K562 (cell line): ENCODE results near the gene CMTM1. TPM values are rescaled to one million over a fixed set of nuclear protein-coding genes. Genes with fewer than 3 reads are reported as not detected.

ENCODE experiments used
- ATF1 ChIP-seq, 2 experiments: fragments of 450-650 bp in 1 of 2; IDR thresholded peaks; 2 replicates each; pipeline ENCODE4 v1.6.1; 2016; ENCODE audit warnings: missing compliant biosample characterization in 1 of 2, missing genetic modification characterization in 1 of 2
- BDP1 ChIP-seq: IDR thresholded peaks from 3 replicates; pipeline ENCODE4 v1.6.1; 2011; ENCODE audit not compliant: insufficient read length, insufficient read depth
- CC2D1A ChIP-seq: fragments of 450-650 bp; IDR thresholded peaks from 2 replicates; pipeline ENCODE4 v1.6.1; 2017; ENCODE audit warnings: mild to moderate bottlenecking
- CLOCK ChIP-seq: fragments of 250-450 bp; sonication (Bioruptor Pico); IDR thresholded peaks from 2 replicates; pipeline ENCODE4 v1.4.0; 2020; ENCODE audit warnings: mild to moderate bottlenecking, moderate library complexity, borderline replicate concordance
- ERF ChIP-seq: fragments of 450-650 bp; formaldehyde crosslinking; IDR thresholded peaks from 2 replicates; pipeline ENCODE4 v1.4.0; 2020; ENCODE audit warnings: mild to moderate bottlenecking, mixed read lengths
- FOXO4 ChIP-seq: fragments of 450-650 bp; formaldehyde crosslinking; IDR thresholded peaks from 2 replicates; pipeline ENCODE4 v1.4.0; 2020; ENCODE audit warnings: mild to moderate bottlenecking, moderate library complexity
- HNRNPK ChIP-seq: fragments of 200-400 bp; formaldehyde crosslinking; IDR thresholded peaks from one replicate; pipeline ENCODE4 v1.6.1; 2018; ENCODE audit warnings: mild to moderate bottlenecking, low read depth, low read length; ENCODE audit not compliant: poor library complexity, severe bottlenecking
- HOXB6 ChIP-seq: fragments of 250-450 bp; sonication (Bioruptor Pico); IDR thresholded peaks from 2 replicates; pipeline ENCODE4 v1.5.1; 2022; ENCODE audit warnings: mild to moderate bottlenecking, borderline replicate concordance
- KDM1A ChIP-seq, 2 experiments: fragments of 450-650 bp; IDR thresholded peaks; 2 replicates each; pipeline ENCODE4 v1.6.1; 2016; ENCODE audit warnings: mild to moderate bottlenecking in 2 of 2
- MAFG ChIP-seq: fragments of 450-650 bp; conservative IDR thresholded peaks from 2 replicates; pipeline ENCODE4 v1.6.1; 2016; ENCODE audit warnings: missing genetic modification characterization, missing compliant biosample characterization
- MCM5 ChIP-seq: fragments of 450-650 bp; IDR thresholded peaks from 2 replicates; pipeline ENCODE4 v1.6.1; 2016; ENCODE audit warnings: low read depth
- RAD21 ChIP-seq, 2 experiments: fragments of 250-450 bp in 1 of 2; fragments of 450-650 bp in 1 of 2; sonication (Bioruptor Pico) in 1 of 2; formaldehyde crosslinking in 1 of 2; IDR thresholded peaks in 1 of 2; conservative IDR thresholded peaks in 1 of 2; 2 replicates each; pipeline versions ENCODE4 v1.4.0 to v1.8.0; 2020 to 2022; ENCODE audit warnings: mild to moderate bottlenecking in 2 of 2, moderate library complexity in 1 of 2
- RB1 ChIP-seq: fragments of 450-650 bp; IDR thresholded peaks from 2 replicates; pipeline ENCODE4 v1.6.1; 2017; ENCODE audit warnings: low read depth, mild to moderate bottlenecking
- SAFB ChIP-seq: fragments of 200-400 bp; formaldehyde crosslinking; IDR thresholded peaks from 2 replicates; pipeline ENCODE4 v1.6.1; 2017; ENCODE audit warnings: low read depth, low read length, borderline replicate concordance
- SMAD2 ChIP-seq: fragments of 150-350 bp; IDR thresholded peaks from 2 replicates; pipeline ENCODE4 v1.6.1; 2014; ENCODE audit warnings: low read depth, mild to moderate bottlenecking, low read length
- SP1 ChIP-seq: sonication (generic); formaldehyde crosslinking; IDR thresholded peaks from 2 replicates; pipeline ENCODE4 v1.8.1; 2022; ENCODE audit warnings: mild to moderate bottlenecking, missing genetic modification reagents
- XRCC4 ChIP-seq: IDR thresholded peaks from one replicate; pipeline ENCODE4 v1.6.1; 2011; ENCODE audit not compliant: insufficient read depth, insufficient read length; ENCODE audit errors: extremely low read depth
- ZNF174 ChIP-seq: fragments of 250-450 bp; sonication (Bioruptor Pico); IDR thresholded peaks from 2 replicates; pipeline ENCODE4 v1.4.0; 2020; ENCODE audit warnings: mild to moderate bottlenecking
- polyA plus RNA-seq, 8 experiments: library from polyadenylated mRNA; depleted of rRNA in 4 of 8; stranded (reverse) in 5 of 8; unstranded in 3 of 8; fragments of >200 nt; fragmentation: Nextera tagmentation in 2 of 8; fragmentation: Illumina TruSeq in 1 of 8; extraction: Ambion mirVana in 2 of 8; extraction: Trizol in 1 of 8; gene quantifications; 2 replicates each; pipeline versions ENCODE4 v1.2.1 to v1.2.3, GENCODE V29; 2011 to 2014; ENCODE audit warnings: inconsistent platforms in 1 of 8, missing spikeins in 1 of 8
- total RNA-seq, 7 experiments: library from RNA; depleted of rRNA in 6 of 7; stranded (reverse); fragments of >200 nt in 6 of 7; fragmentation: Illumina TruSeq in 2 of 7; extraction: Trizol in 2 of 7; gene quantifications; 2 replicates each; pipeline versions ENCODE4 v1.2.1 to v1.2.3, GENCODE V29; 2011 to 2021; ENCODE audit warnings: low replicate concordance in 1 of 7
- TF ChIP-seq, protein P1 (sequence below), 2 experiments: IDR thresholded peaks; 2 replicates each; pipeline ENCODE4 v1.6.1; 2012; ENCODE audit warnings: improper control_type of control experiment in 2 of 2, low read depth in 2 of 2, low read length in 2 of 2, borderline replicate concordance in 1 of 2
- TF ChIP-seq, protein P2 (sequence below): fragments of 450-650 bp; IDR thresholded peaks from 2 replicates; pipeline ENCODE4 v1.6.1; 2016; ENCODE audit warnings: borderline replicate concordance

Gene CMTM1
- total and polyA plus RNA-seq, 9 of the 15 experiments (the other 6 are each of a cell fraction or from before 2014, with no cell fraction given): 0.25 to 2.6 (median 1.1) TPM; not detected in 2

- peak; percentile 56; the same call in 1 of the 2 replicates for TF ChIP-seq RB1
- no peak for TF ChIP-seq SAFB
- TF ChIP-seq CLOCK: no peak
- TF ChIP-seq RAD21 (CRISPR knock-in tag; conservative IDR thresholded peaks at IDR 0.05 in 1 of 2, IDR thresholded peaks at IDR 0.05 in 1 of 2): peak; percentile 97 to 98
- TF ChIP-seq BDP1: no peak
- TF ChIP-seq FOXO4 (CRISPR knock-in tag): no peak
- no peak for TF ChIP-seq KDM1A (IDR thresholded peaks at IDR 0.05)
- TF ChIP-seq HOXB6: no peak
- no peak for TF ChIP-seq MAFG (tag)
- 0 out of 2 replicates have a peak, but pooled peaks have one; percentile 19 for TF ChIP-seq SP1 (CRISPR knock-in tag)
- no peak for TF ChIP-seq ATF1 (CRISPR knock-in tag; IDR thresholded peaks at IDR 0.05)
- no peak for TF ChIP-seq ATF1 (tag; IDR thresholded peaks at IDR 0.05)
- TF ChIP-seq, protein P1, sequence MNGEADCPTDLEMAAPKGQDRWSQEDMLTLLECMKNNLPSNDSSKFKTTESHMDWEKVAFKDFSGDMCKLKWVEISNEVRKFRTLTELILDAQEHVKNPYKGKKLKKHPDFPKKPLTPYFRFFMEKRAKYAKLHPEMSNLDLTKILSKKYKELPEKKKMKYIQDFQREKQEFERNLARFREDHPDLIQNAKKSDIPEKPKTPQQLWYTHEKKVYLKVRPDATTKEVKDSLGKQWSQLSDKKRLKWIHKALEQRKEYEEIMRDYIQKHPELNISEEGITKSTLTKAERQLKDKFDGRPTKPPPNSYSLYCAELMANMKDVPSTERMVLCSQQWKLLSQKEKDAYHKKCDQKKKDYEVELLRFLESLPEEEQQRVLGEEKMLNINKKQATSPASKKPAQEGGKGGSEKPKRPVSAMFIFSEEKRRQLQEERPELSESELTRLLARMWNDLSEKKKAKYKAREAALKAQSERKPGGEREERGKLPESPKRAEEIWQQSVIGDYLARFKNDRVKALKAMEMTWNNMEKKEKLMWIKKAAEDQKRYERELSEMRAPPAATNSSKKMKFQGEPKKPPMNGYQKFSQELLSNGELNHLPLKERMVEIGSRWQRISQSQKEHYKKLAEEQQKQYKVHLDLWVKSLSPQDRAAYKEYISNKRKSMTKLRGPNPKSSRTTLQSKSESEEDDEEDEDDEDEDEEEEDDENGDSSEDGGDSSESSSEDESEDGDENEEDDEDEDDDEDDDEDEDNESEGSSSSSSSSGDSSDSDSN (IDR thresholded peaks at IDR 0.05; ENCODE audit: borderline replicate concordance in 1 of 2, low read depth in 2 of 2, low read length in 2 of 2): no peak
- 0 out of 2 replicates have a peak, but pooled peaks have one; percentile 50 for TF ChIP-seq CC2D1A
- TF ChIP-seq ERF: no peak
- no peak for TF ChIP-seq SMAD2
- TF ChIP-seq, protein P2, sequence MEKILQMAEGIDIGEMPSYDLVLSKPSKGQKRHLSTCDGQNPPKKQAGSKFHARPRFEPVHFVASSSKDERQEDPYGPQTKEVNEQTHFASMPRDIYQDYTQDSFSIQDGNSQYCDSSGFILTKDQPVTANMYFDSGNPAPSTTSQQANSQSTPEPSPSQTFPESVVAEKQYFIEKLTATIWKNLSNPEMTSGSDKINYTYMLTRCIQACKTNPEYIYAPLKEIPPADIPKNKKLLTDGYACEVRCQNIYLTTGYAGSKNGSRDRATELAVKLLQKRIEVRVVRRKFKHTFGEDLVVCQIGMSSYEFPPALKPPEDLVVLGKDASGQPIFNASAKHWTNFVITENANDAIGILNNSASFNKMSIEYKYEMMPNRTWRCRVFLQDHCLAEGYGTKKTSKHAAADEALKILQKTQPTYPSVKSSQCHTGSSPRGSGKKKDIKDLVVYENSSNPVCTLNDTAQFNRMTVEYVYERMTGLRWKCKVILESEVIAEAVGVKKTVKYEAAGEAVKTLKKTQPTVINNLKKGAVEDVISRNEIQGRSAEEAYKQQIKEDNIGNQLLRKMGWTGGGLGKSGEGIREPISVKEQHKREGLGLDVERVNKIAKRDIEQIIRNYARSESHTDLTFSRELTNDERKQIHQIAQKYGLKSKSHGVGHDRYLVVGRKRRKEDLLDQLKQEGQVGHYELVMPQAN: no peak
- TF ChIP-seq ZNF174: no peak
- TF ChIP-seq MCM5: no peak
- TF ChIP-seq HNRNPK: no peak
- TF ChIP-seq XRCC4: no peak
These were observed 22.9 kb downstream of the CMTM1 start (continued) for GRCh38 chr16:66588981-66589713.
